Vagina (tissue), 2 donors: Measurements from ENCODE around the gene RHNO1.

Experiments used
- CTCF ChIP-seq, 3 experiments: fragments of 450-650 bp in 2 of 3; fragments of 200-600 bp in 1 of 3; sonication (generic) in 1 of 3; IDR thresholded peaks; one replicate each; pipeline ENCODE4 v1.5.1; 2017 to 2019; ENCODE audit warnings: antibody characterized with exemption in 3 of 3, mild to moderate bottlenecking in 2 of 3, moderate library complexity in 2 of 3
- POLR2A ChIP-seq, 2 donors: fragments of 450-650 bp; IDR thresholded peaks; one replicate each; pipeline ENCODE4 v1.6.1; 2017; ENCODE audit warnings: antibody characterized with exemption in 2 of 2, mild to moderate bottlenecking in 2 of 2, moderate library complexity in 2 of 2
- POLR2AphosphoS5 ChIP-seq, 2 donors: sonication (generic); formaldehyde crosslinking; IDR thresholded peaks; one replicate each; pipeline ENCODE4 v1.9.0; 2017; ENCODE audit warnings: antibody characterized with exemption in 2 of 2, mild to moderate bottlenecking in 2 of 2, low read depth in 1 of 2; ENCODE audit not compliant: insufficient read depth in 1 of 2

GRCh38 chr12:2891240-2892053 is 14.4 kb downstream of the RHNO1 start:
- TF ChIP-seq CTCF (IDR thresholded peaks at IDR 0.05) (no peak), POLR2AphosphoS5 (IDR thresholded peaks at IDR 0.05; ENCODE audit: insufficient read depth in 1 of 2, low read depth in 1 of 2) (no peak), POLR2A (IDR thresholded peaks at IDR 0.05) (no peak)
